NCI-H2227 (cell line): ENCODE measurements around the gene ADSS1.

Source experiments
- DNase-seq: peaks from one replicate; lab custom pipeline; 2025; ENCODE audit not compliant: unreplicated experiment; lab: John Stamatoyannopoulos, UW

The ADSS1 gene

DNA sequence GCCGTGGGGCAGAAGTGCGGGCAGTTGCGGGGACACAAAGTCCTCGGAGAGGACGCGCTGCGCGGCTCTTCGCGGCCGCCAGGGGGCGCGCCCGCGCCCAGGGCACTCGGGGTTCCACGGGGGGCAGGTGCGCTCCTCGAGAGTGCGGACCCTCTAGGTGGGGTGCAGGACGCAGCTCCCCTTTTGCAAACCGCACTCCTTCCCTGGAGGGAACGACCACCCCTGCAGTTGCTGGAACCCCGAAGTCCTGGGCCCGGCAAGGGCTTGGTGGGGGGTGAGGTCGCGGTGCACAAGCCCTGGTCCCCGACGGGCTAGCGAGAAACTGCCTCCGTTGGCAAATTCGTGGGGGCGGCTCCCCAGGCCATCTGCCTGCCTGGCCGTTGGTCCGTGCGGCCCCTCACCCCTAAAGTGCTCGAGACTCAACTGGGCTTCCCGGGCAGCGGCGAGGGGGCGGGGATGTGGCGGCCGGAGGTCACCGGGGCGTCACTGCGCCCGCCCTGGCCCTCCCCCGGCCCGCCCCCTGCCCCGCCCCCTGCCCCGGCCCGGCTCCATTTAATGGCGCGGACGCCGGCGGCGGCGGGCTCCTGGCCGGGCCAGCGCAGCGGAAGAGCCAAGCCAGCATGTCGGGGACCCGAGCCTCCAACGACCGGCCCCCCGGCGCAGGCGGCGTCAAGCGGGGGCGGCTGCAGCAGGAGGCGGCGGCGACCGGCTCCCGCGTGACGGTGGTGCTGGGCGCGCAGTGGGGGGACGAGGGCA is at the start of gene ADSS1:
ADSS1 (plus strand) TSS at position 579 of the 756 bp plus-strand sequence; CDS start at position 621, 42 bp downstream.
- DNase-seq = peak; percentile 51

DNA sequence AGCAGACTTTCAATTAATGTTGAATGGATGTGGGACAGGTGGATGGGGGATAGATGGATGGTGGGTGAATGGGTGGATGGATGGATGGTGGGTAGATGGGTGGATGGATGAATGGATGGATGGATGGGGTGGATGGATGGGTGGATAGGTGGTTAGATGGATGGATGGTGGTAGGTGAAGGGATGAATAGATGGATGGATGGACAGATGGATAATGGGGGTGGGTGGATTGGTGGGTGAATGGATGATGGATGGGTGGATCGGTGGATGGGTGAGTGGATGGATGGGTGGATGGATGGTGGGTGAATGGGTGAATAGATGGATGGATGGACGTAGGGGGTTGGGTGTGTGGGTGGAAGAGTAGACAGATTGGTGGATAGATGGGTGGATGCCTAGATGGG is 48.6 kb upstream of the ADSS1 start:
- no peak for DNase-seq

DNA sequence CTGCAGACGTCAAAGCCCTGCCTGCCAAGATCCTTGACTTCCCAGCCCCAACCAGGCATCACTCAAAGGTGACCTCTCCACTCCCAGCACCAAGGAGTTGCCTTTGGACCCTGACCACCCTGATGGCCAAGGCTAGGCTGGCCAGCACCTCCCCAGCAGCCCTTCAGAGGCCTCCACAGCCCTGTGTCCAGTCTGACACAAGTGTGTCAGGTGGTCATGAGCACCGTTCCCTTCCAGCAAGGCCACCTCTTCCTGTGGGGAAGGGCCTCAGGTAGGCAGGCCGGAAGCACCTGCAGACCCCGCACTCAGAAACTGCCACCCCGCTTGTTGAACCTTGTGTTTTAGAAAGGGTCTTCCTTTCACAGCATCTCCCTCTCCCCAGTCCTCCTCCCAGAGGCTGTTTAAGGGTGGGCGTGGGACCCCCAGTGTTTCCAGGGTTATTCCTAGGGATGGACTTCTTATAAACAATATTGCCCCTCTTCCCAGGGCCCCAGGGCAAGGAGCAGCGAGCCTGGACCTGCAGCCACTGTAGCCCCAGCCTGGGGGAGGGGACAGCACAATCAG is 47.8 kb upstream of the ADSS1 start:
- no peak for DNase-seq

DNA sequence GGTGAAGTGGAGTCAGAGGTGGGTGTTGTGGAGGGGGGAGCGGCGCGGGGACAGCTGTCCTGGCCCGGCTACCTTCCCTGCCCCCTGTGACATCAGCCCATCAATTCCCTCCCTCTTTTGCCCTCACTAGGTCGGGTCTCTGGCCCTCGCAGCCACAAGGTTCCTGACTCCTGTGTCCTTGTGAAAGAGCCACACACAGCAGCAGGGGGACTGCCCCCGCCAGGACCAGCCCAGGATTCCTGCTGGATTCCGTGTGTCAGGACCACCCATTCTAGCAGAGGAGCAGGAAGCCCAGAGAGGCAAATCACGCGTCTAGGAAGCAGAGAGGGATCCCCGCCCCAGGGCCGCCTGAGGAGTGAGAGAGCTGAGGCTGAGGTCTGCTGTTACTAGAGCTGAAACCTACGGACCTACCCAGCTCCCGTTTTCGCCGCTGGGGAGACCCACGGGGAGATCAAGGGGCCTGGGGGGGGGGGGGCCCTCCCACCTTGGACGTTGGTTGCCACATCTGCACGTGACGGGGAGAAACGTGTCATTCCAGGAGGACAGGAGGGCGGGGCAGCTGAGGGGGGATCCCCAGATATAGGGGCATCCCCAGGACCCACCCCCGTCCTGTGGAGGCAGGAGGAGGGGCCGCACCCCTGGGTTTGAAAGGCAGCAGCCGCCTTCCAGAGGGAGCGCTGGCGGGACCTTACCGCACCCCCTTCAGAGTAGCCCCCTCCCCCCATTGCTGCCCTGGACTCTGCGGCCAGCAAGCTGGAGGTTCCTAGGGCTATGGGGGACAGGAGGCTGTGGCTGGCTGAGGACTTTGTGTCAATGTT is 47.1 kb upstream of the ADSS1 start:
- DNase-seq = no peak

DNA sequence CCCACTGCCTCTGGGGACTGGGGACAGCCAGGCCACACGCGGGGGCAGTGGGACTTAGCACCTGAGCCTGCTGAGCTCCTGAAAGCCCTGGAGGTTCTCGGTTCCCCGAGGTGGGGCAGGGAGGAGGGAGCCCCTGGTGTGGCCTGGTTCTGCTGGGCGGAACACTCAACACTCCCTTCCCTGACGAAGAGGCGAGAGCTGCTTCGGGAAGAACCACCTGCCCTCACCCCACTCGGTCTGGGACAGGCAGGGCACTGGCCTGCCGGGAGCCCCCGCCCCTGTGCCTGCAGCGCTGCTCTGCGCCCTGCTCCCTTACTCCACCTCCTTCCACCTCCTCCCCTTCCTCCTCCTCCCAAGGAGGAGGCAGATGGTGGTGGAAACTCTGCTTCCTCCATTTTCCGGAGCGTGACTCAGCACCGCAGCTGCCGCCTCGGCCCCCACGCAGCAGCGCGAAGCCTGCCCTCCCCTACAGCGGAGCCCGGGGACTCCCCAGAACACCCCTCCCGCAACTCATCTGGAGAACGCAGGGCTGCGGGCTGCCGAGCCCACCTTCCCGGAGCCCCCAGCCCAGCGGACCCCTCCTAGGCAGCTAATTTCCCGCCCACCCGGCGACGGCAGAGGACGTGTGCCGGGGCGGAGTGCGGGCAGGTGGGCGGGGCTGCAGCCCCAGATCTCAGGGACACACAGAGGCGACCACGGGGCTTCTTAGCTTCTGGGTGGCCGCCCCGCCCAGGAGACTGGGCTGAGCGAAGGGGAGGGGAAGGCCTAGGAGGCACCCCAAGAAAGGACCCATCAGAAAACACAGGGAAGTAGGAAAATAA is 46.3 kb upstream of the ADSS1 start:
- DNase-seq = no peak

GRCh38 chr14:104678346-104678745 is 45.7 kb upstream of the ADSS1 start:
- no peak for DNase-seq

- no peak for DNase-seq
Measured at GRCh38 chr14:104678901-104679705, 44.9 kb upstream of the ADSS1 start.

- no peak for DNase-seq
Measured at GRCh38 chr14:104680056-104680805, 43.8 kb upstream of the ADSS1 start.

DNA sequence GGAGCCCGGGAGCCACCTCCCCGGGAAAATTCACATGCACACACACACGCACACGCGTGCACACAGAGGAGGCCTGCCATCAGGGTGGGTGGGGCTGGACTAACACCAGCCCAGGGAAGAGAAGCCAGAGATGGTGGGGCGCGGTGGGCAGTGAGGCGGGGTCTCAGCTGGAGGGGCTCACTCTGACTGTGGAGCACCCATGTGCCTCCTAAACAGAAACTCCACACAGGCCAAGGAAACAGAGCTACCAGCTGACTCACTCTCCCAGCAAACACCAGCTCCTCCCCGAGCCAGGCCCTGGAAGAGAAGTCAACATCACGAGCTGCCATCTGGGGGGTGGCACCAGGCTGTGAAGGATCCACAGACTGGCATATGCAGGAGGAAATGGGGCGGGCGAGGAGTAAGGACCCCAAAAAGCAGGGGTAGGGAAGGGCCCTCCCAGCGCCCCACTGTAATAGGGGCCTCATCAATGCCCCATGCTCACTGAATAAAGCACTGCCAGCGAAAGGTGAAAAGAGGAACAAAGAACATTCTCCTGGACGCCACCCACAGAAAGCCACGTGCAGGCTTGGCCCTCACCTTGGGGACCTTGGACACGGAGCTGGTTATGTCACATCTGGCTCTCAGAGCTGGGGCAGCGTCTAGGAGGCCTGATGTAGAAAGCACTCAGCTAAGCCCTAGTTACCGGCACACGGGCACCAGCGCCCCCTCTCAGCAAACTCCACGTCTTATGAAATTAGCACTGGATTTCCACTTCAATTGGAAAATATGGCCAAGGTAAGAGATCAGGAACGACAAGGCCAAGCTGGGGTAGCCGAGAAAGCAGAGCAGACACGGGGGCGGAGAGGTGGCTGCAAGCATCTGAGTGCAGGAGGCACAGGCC is 43.0 kb upstream of the ADSS1 start:
- no peak for DNase-seq

- no peak for DNase-seq
Measured at GRCh38 chr14:104681689-104682074, 42.3 kb upstream of the ADSS1 start.

- DNase-seq = no peak
Measured at GRCh38 chr14:104682107-104682593, 41.9 kb upstream of the ADSS1 start.

DNA sequence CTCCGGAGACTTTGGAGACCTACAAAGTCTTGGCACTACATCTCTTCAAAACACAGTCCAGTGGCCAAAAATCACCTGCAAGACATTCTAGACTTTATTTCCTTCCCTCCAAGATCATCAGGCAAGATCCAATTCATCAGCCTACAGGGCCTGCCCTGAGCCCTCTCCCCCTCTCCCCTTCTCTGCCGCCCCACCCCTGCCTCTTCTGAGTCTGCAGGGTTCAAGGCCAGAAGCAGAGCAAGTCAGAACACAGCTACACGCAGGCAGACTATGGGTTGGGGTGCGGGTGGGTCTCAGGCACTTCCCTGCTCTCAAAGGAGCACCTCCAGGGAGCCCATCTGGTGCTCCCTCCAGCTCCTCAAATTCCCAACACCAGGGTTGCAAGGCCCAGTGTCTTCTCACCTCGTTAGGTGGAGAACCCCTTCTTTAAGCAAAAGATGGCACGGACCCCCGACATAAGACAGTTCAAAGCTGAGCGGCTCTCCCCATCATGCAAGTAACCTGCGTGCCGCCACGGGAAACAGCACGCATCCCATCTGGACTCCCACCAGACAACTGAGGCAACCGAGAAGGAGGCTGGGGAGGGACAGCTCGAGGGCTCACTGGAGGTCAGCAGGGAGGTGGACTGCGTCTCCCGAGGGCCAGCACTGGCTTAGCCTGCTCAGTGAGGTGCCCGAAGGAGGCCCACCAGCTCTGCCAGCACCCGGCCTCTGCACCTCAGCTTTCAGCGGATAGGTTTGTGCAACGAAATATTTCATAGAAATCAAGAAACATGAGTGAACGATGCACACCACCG is 40.2 kb upstream of the ADSS1 start:
- DNase-seq = no peak

DNA sequence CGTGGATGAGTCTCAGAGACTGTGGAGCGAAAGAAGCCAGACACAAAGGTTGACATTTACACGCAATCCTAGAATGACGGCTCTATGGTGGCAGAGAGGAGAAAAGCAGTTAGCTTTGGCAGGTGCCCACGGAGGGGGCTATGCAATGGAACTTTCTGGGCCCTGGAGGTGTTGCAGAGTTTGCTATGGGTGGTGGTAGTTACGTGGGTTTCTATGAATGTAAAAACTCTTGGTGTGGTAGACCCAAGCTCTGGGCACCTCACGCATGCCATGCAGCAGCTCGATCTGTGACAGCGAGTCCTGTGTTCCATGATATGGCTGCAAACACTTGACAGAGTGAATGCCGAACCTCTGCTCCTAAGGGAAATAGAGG is 39.6 kb upstream of the ADSS1 start:
- DNase-seq = no peak

GRCh38 chr14:104685216-104685997 is 38.6 kb upstream of the ADSS1 start:
- DNase-seq = no peak

DNA sequence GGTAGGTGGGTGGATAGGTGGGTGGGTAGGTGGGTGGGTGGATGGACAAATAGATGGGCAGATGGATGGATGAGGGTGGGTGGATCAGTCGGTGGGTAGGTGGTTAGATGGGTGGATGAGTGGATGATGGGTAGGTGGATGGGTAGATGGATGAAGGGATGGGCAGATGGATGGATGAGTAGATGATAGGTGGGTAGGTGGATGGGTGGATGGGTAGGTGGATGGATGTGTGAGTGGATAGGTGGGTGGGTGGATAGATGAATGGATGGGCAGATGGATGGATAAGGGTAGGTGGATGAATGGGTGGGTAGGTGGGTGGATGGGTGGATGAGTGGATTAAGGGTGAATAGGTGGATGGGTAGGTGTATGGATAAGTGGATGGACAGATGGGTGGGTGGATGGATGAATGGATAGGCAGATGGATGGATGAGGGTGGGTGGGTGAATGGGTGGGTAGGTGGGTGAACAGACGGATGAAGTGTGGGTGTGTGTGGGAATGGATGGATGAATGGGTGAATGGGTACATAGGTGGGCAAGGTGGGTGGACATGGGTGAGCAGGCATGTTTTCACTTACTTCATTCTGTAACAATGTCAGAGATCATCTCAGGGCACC is 37.9 kb upstream of the ADSS1 start:
- no peak for DNase-seq
